NCI-H446 (cell line): ENCODE measurements around the gene HDGFL2.

Experiments used
- DNase-seq, 2 experiments: peaks; one replicate each; lab custom pipeline; 2025; lab: John Stamatoyannopoulos, UW

Gene HDGFL2

DNA sequence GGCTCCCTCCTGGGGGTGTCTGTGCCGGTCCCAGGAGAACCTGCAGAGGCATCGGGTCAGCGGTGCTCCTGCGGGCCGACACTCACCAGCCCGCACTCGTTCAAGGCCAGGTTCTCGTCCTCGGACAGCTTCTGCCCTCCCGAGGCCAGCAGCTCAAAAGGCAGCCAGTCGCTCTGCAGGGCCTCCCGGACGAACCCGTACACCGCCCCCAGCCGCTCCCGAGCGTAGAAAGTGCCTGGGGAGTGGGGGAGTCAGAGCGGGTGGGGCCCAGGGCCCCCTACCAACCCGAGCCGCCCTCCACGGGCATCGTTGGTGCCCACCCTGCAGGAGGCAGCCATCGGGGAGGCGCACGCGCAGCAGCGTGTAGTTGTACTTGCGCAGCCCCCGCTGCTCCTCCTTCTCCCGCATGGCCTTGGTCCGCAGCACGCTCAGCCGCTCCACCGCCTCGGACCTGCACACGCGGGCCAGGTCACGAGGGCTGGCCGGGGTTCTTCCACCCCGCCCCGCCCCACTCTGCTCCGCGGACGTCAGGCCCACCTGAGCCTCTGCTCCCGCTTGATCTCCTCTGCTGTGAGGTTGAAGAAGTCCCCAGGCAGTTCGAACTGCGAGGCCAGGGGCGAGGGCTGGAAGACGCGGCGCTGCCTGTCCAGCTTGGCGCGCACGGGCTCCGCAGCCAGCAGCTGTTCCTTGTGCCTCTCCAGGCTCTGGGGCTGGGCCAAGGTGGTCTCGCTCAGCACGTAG, 26.0 kb upstream of the HDGFL2 start:
- DNase-seq, result no peak

DNA sequence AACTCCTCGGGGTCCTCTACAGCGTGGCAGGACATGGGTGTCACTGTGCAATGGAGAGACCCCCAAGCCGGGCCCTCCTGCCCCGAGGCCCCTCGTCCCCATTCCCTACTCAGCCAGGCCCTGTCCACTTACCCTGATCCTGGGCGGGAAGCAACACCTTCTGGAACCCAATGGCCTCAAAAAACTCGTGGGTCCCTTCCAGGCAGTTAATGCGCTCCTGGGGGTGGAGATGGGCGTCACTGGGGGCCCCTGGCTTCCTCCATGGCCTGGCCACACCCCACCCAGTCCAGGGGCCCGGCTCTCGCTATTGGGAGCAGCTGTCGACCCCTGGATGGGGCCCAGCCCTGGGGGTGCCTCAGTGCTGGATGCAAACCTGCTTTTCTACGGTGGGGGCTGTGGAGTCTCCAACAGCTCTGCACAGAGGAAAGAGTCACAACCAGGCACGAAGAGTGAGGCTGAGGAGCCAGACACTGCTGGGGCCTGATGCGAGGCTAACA, 25.3 kb upstream of the HDGFL2 start:
- DNase-seq, result no peak

DNA sequence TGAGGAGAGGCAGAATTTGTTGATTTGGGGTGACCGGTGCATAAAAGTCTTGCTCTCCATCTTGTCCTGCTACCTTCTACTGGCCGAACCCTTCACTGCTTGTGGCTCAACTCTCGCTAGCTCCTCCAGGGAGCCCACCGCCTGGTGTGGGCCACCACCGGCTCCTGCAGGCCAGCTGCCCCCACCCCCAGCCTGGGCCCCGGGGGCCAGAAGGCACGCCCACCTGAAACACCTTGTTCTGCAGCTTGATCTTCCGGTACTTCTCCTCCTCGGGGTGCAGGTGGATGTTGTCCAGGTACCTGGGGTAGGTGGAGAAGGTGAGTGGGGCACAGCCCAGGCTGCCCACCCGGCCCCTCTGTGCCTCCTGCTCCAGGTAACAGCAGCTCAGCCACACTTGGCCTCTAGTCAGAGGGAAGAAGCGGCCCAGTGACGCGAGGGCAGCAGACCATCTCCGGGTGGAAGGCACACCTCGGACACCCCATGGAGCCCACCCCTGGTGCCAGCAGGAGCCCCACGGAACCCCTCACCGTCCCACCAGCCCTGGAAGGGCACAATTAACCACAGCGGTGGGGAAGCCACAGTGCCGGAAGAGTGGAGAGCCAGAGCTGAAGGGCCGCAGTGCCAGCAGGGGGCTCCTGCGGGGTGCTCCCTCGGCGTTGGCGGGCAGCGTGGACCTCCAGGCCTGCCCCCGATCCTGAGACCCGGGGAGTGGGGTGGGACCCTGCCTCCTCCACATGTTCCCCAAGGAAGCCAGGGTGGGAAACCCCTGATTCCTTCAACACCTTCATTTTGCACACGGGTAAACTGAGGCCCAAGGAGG, 24.6 kb upstream of the HDGFL2 start:
- no peak for DNase-seq

- no peak for DNase-seq
These were observed 23.7 kb upstream of the HDGFL2 start for GRCh38 chr19:4448147-4448985.

DNA sequence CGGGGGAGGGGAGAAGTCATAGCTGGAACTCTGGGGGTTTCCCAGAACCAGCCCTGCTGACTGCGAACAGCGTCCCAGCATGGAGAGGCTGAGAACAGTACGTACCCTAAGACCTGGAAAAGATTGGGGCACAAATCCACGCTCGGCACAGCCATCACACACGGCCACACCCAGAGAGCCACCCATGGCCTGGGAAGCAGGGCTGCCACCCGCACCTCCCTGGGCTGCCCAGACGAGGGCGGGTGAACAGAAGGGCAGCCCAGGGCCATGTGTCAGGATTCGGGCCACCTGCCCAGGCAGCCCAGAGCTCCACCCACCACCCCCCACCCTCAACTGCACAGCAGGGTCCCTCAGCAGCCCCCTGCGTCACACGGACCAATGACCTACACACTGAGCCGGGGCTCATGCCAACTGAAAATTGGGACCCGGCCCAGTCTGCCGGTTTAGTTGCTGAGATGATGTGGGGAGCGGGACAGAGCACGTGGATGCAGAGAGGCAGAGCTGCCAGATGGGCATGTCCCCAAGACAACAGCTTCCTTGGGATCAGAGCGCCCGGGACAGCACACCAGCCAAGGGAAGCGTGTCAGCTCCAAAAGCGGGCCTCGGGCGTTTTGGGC, 23.0 kb upstream of the HDGFL2 start:
- DNase-seq, result peak; percentile 98 to 99

DNA sequence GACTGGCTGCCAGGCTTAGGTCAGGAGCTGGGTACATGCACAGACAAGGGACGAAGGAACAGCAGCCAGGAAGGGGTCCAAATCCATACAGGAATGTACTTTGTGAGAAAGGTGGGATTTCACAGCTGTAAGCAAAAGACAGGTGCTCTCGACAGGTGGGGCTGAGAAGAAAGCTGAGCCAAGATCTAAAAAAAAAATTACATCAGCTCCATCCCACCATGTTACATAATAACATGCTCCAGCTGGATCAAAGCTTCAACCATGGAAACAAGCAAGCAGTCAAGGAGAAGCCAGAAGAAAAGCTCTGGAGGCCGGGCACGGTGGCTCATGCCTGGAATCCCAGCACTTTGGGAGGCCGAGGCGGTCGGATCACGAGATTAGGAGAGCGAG, 22.5 kb upstream of the HDGFL2 start:
- peak in 1 of 2 experiments; percentile 83 for DNase-seq

DNA sequence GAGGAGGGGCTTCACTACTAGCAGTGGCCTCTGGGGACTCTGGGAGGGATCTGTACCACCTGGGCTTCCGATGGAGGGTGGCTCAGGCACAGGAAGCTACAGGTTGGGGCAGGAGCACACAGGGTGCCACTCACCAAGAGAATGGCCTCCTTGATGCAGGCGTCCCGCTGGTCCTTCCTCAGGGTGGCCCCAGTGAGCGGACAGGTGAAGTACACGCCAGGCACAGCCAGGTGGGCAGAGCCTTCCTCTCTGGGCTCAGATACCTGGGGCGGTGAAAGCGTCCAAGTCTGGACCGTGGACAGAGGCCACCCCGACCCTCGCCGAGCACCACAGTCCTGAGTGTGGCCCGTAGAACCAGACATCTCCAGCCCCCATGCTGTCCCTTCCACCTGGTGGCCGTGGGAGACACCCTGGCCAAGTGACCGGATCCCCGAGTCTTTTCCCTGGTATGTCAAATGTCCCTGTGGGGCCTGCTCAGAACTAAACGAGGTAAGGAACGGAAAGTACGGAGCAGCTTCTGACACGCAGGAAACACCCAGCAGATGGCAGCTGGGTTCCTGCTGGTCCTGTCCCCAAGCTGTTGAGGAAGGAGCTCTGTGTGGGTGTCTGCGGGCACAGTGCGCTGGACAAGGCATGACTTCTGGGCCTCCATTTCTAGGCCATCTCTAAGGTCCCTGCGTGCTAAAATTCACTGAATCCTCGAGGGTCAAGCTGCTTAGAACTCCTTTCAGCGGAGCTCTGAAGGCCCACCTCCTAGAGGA, 19.7 kb upstream of the HDGFL2 start:
- DNase-seq, result no peak

DNA sequence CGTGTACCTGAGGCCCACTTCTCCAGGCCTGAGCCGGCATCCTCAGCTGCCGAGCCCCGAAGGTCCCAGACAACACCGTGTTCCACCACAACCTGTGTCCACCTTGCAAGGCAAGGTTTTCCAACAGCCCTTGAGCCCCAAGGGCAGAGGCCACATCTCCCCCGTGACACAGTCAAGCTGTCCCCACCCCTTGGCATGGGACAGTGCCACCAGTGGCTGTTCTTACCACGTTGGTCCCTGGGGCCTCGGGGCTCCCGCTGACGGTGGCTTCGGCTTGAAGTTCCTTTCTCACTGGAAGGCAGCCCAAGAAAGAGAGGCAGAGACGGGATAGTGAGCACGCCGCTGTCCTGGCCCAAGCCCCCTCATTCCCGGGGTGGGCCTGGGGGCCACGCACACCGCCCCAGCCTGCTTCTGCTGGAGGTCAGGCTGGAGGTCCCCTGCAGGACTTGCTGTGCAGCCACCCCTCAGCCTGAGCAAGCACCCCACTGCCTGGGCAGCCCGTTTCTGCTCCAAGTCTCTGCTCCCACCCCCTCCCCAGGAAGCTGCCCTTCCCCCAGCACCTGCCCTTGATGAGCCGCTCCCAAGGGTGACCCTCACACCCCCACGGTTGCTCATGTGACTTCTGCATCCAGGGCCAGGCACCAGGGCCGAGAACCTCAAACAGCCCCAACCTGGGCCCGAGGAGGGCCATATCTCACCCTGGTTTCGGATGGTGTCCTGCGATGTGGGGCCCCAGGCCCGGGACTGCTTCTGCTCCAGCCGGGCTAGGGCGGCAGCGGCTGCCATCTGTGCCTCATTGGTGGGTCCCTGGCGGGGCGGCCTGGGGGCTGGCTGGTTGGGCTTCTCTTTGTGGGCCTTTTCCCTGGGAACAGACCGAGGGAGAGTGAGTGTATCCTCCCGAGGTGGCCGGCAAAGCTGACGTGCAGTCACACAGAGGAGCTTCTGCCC, 18.6 kb upstream of the HDGFL2 start:
- no peak for DNase-seq

DNA sequence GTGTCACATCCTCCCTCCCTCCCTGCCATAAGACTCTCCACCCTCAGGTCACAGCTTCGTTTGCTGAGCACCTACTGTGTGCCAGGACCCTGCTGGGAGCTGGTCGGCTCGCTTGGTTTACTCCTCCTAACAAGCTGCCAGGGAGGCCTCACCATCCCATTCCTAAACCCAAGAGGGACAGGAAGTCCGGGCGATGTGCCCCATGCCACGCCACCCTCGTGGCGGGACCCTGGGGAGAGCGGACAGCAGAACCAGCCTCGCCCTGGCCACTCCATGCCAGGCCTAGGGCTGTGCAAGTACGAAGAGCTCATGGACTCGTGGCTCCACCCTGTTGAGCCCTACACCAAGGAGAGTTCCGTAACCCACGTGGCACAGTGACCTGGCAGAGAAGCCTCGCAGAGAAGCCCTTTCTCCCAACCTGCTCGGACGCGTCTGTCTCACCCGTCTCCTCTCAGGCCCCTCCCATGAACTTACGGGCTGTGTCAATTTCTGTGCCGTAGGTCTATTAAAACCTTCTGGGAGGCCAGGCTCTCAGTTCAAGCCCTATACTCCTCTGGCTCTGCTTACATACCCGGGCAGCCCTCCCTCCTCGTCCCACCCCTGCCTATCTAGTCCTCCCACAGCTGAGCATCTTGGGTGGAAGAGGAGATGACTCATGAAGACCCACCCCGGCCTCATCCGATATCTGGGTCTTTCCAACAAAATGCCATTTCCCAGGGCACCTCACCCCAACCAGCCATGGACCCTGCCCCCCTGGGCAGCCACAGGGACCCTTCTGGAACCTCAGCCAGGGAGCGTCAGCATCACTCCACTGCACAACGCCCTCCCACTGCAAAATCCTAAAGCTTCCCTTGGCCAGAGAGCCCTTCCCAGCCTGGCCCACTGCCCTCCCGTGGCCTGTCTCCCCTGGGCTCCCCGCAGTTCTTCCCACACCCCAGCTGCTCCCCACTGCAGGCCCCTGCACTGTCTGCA, 17.1 kb upstream of the HDGFL2 start:
- DNase-seq, result peak in 1 of 2 experiments; percentile 58

DNA sequence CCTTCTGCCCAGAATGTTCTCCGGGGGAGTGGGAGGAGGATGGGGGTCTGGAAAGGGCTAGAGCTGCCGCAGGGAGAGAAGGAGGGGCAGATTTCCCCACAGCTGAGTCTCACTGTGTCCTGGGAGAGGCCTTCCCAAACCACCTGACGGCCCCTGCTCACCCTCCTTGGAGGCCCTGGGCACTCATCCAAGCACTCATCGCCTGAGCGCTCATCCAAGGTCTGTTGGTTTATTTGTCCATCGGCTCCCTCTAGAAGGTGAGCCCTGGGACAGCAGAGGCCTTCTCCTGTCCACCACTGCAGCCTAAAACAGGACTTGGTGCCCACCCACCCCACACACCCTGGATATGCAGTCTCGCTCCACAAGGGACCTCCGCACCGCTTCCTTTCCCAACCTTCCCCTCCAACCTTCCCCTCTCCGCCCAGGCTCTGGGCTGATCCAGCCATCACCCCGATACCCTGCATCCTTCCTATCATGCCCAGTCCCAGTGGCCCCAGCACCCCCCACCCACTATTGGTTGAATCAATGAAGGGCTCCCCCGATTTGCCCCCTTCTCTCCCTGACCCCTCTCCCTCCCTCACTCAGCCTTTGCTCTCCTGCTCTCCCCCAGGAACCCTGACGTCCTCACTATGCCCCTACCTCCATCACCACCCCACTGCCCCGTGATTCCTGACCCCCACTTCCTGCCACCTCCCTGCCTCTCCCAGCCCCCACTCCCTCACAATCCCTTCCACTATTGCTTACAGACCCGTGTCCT, 16.2 kb upstream of the HDGFL2 start:
- DNase-seq, result peak; percentile 43 to 84

DNA sequence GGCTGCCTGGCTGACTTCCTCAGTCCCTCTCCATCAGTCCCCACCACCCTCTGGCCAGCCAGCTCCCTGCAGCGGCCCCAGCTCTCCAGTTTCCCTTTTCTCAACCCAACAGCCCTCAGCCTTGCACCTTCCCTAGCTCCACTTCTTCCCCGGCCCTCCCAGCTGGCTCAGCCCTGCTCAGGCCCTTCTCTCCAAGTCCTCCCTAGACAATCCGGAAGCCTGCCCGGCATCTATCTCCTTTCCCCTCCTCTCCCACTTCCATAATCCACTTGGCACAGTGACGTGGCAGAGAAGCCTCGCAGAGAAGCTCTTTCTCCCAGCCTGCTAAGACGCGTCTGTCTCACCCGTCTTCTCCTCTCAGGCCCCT, 15.6 kb upstream of the HDGFL2 start:
- peak; percentile 41 to 67 for DNase-seq

DNA sequence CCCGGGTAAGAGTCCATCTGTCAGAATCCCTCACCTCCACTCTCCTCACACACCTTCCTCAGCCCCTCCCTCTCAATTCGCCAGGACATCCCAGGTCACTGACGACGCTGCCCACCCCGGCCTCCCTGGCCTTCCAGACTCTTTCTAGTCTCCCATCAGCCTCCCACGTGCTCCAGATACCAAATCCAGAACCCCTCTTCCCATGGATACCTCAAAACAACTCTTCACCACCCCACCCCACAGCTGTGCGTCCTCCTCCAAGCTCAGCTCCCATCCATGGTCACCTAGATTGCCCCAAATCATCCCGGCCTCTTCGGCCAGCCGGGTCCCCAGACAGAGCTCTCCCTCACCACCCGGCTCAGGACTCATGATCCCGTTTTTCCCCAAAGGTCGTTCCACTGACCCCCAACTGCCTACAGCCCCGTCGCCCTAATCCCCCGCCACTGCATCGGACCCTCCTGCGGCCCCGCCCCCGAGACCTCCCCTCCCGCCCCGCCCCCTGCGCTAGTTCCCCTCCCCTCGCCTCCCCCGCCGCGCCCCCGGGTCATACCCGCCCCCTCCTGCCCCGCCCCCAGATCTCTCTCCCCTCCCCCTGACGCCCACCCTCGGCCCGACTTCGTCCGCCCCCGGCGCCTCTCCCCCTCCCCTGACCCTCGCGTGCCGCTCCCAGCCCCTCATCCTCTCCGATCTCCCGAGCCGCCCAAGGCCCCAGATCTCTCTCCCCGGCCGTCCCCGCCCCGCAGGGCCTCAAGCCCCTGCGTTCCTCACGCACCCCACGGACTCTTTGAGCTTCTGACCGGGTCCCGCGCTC, 15.0 kb upstream of the HDGFL2 start:
- peak; percentile 64 to 81 for DNase-seq

DNA sequence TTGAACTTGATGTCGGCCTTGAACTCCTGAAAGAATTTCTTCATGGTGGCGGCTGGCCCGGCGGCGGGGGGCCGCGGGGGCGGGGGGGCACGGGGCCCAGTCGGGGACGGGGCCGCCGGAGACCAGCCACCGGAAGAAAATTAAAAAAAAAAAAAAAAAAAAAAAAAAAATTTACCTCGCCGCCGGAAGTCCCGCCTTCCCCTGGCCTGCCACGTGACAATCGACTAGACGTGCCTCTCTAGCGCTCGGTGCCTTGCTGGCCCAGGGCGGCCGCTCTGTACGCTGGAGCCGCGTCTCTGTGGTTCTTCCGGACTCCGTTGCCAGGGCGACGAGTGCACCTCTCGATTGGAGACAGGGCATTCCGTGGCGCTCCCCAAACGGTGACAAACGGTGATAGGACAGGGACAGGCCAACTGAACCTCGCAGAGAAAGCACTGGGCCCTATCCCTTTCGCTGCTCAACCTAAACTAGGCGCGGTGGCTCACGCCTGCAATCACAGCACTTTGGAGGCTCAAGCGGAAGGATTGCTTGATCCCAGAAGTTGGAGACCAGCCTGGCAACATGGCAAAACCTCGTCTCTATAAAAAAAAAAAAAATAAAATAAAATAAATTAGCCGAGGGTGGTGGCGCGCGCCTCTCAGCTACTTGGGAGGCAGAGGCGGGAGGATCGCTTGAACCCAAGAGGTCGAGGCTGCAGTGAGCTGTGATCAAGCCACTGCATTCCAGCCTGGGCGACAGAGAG, 14.3 kb upstream of the HDGFL2 start, which contains the start of gene UBXN6:
Gene UBXN6 (minus strand): TSS at position 141 of the 742 bp plus-strand sequence. CDS start 97 bp downstream, at position 44.
- DNase-seq, result peak; percentile 97 to 98

- DNase-seq, result no peak
These were observed 7.1 kb upstream of the HDGFL2 start for GRCh38 chr19:4464815-4465581.

DNA sequence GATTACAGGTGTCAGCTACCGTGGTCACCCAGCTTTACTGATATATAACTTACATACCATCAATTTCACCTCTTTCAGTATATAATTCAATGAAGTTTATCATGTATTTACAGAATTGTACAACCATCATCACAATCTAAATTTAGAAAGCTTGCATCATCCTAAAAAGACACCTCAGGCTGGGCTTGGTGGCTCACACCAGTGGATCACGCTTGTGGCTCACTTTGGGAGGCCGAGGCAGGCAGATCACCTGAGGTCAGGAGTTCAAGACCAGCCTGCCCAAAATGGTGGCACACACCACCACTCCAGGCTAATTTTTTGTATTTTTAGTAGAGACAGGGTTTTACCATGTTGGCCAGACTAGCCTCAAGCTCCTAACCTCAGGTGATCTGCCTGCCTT, 4.3 kb upstream of the HDGFL2 start:
- DNase-seq, result no peak
